T-cell (primary cell): ENCODE measurements around the gene ATP1B1. TPM values are rescaled to one million over a fixed set of nuclear protein-coding genes. Genes with fewer than 3 reads are reported as not detected.
"Not testable (repeated sequence)": the region's sequence is repeated elsewhere in the genome, so short reads cannot be mapped to it uniquely, and the experiment has no call there.

Experiments
- ATAC-seq, 4 experiments: fragments of 200-7000 bp in 3 of 4; fragments of 150-1000 bp in 1 of 4; cut with Tn5 transposase; replicated peaks in 1 of 4; 1 replicate in 3 of 4; 2 replicates in 1 of 4; pipeline ENCODE4 v1.10.0; 2021; ENCODE audit warnings: moderate library complexity in 3 of 4, mild to moderate bottlenecking in 2 of 4, moderate number of reproducible peaks in 1 of 4
- CTCF ChIA-PET, 2 donors: fragments of 300-600 bp; sonication (Branson Sonifier 250); formaldehyde crosslinking; loops; one replicate each; lab custom pipeline; 2022; ENCODE audit warnings: antibody characterized with exemption in 2 of 2; lab: Charles Lee
- POLR2A ChIA-PET, 2 donors: fragments of 300-600 bp; sonication (Branson Sonifier 250); formaldehyde crosslinking; loops; one replicate each; lab custom pipeline; 2022; ENCODE audit warnings: antibody characterized with exemption in 2 of 2; lab: Charles Lee
- DNase-seq, 35 experiments: peaks; one replicate each; pipeline versions ENCODE4 v3.0.0 to v3.0.0-alpha.2; 2013 to 2023
- H3K27ac ChIP-seq: one replicate; pipeline ENCODE4 v1.5.1; 2013; ENCODE audit warnings: low read length
- H3K27me3 ChIP-seq, 2 experiments: replicated peaks in 1 of 2; 1 replicate in 1 of 2; 2 replicates in 1 of 2; pipeline versions ENCODE4 v1.6.1 to v1.7.0; 2013; ENCODE audit warnings: low read length in 1 of 2, mixed read lengths in 1 of 2; ENCODE audit not compliant: control insufficient read depth in 2 of 2, insufficient read depth in 2 of 2; ENCODE audit errors: extremely low read depth in 1 of 2
- H3K36me3 ChIP-seq, 2 donors: 1 replicate in 1 of 2; 2 replicates in 1 of 2; pipeline versions ENCODE4 v1.6.1 to v1.7.0; 2013; ENCODE audit warnings: low read length in 1 of 2; ENCODE audit not compliant: control insufficient read depth in 2 of 2, insufficient read depth in 1 of 2; ENCODE audit errors: extremely low read depth in 1 of 2
- H3K4me1 ChIP-seq, 2 experiments: 1 replicate in 1 of 2; 2 replicates in 1 of 2; pipeline versions ENCODE4 v1.6.1 to v1.7.0; 2013; ENCODE audit warnings: low read length in 2 of 2, mixed read lengths in 1 of 2; ENCODE audit not compliant: insufficient read depth in 2 of 2, control insufficient read depth in 1 of 2; ENCODE audit errors: extremely low read depth in 1 of 2
- H3K4me3 ChIP-seq, 2 donors: 1 replicate in 1 of 2; 2 replicates in 1 of 2; pipeline versions ENCODE4 v1.5.1 to v1.7.0; 2013; ENCODE audit warnings: mild to moderate bottlenecking in 2 of 2, low read length in 1 of 2, moderate library complexity in 1 of 2; ENCODE audit not compliant: control insufficient read depth in 1 of 2; ENCODE audit errors: extremely low read depth in 1 of 2
- H3K9me3 ChIP-seq: 2 replicates; pipeline ENCODE4 v1.7.0; 2013
- H3K27ac Mint-ChIP-seq, 2 donors: one replicate each; pipeline ENCODE4 v1.8.0; 2020 to 2021; ENCODE audit warnings: mild to moderate bottlenecking in 2 of 2, mixed read lengths in 2 of 2
- H3K27me3 Mint-ChIP-seq, 2 donors: one replicate each; pipeline ENCODE4 v1.8.0; 2021 to 2022; ENCODE audit warnings: mixed read lengths in 2 of 2
- H3K36me3 Mint-ChIP-seq: one replicate; pipeline ENCODE4 v1.8.0; 2021; ENCODE audit warnings: mixed read lengths
- H3K4me1 Mint-ChIP-seq, 3 donors: one replicate each; pipeline ENCODE4 v1.8.0; 2020 to 2022; ENCODE audit warnings: mixed read lengths in 3 of 3, mild to moderate bottlenecking in 1 of 3
- H3K4me3 Mint-ChIP-seq, 3 donors: one replicate each; pipeline ENCODE4 v1.8.0; 2020 to 2022; ENCODE audit warnings: mild to moderate bottlenecking in 3 of 3, mixed read lengths in 3 of 3, moderate library complexity in 3 of 3
- H3K9me3 Mint-ChIP-seq, 3 donors: one replicate each; pipeline ENCODE4 v1.8.0; 2020 to 2022; ENCODE audit warnings: mixed read lengths in 3 of 3
- WGBS: methylation state at CpG from one replicate; pipeline ENCODE4 v1.1.5; 2013; ENCODE audit warnings: missing lambda C conversion rate; ENCODE audit not compliant: insufficient coverage; 5-methylcytosine and 5-hydroxymethylcytosine counted together
- total RNA-seq, 35 experiments: library from RNA in 6 of 35; stranded (reverse) in 6 of 35; fragments of 120-200 nt in 1 of 35; gene quantifications; one replicate each; pipeline versions ENCODE4 v1.2.1 to v1.2.4 and lab custom pipeline; 2013 to 2026

ATP1B1 gene
- total RNA-seq, 5 donors from 2014 or later (not counting 1 experiment from before 2014, with no cell fraction given) = 2.5 to 6.1 (median 3.9) TPM

DNA sequence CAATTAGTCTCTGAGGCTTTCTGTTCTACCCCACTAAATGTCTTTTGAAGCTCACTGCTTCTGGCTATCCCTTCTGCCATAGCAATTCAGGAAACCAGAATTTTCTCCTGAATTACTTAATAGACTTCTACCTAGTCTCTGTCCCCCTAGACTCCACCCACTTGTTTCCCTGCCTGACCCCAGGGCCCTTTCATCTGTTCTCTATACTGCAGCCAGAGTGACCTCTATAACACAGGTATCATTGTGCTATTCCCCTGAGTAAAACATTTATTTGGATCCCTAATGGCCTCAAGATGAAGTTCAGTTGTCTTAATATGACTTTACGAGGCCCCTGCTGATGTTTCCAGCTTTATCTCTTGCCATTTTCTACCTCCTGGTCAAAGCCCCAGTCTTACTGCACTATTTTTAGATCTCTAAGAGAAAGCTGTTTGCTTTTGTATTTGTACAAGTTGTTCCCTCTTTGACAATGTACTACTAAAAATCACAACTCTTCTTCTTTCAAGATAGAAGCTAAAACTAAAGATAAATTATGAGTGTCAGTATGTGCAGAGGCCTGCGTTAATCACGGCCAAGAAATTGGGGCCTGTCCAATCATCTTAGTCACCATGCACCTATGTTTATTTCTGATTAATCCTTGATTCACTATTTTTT lies 54.5 kb downstream of the ATP1B1 start:
- H3K27ac ChIP-seq = no peak overlapping the region
- ChIA-PET CTCF (no interaction called here), POLR2A (no interaction called here)
- no peaks in the 10 kb centered on the region for H3K9me3 Mint-ChIP-seq
- H3K9me3 ChIP-seq = no peaks in the 10 kb centered on the region
- no peaks in the 10 kb centered on the region for H3K36me3 ChIP-seq
- H3K27me3 ChIP-seq = no peaks in the 10 kb centered on the region
- H3K27ac Mint-ChIP-seq = no peak overlapping the region
- 100% methylated on average over 1 of the region's 3 CpGs for WGBS
- no peaks in the 10 kb centered on the region for H3K27me3 Mint-ChIP-seq
- DNase-seq (no peak), ATAC-seq (no peak)
- H3K4me1 Mint-ChIP-seq = no peaks in the 10 kb centered on the region
- H3K4me1 ChIP-seq = no peaks in the 10 kb centered on the region
- H3K4me3 Mint-ChIP-seq = no peak overlapping the region
- H3K36me3 Mint-ChIP-seq = peaks cover 17% of the 10 kb centered on the region
- no peak overlapping the region for H3K4me3 ChIP-seq

- H3K4me1 Mint-ChIP-seq = no peaks in the 10 kb centered on the region
These were observed 55.2 kb downstream of the ATP1B1 start for GRCh38 chr1:169161496-169162194.

GRCh38 chr1:169163059-169163458 lies 56.6 kb downstream of the ATP1B1 start:
- Mint-ChIP-seq H3K4me1 (no peaks in the 10 kb centered on the region), H3K4me3 (no peak overlapping the region), H3K27ac (no peak overlapping the region), H3K9me3 (no peaks in the 10 kb centered on the region), H3K27me3 (no peaks in the 10 kb centered on the region), H3K36me3 (peaks cover 23% of the 10 kb centered on the region)
- Histone ChIP-seq H3K4me1 (no peaks in the 10 kb centered on the region), H3K27ac (no peak overlapping the region), H3K4me3 (no peak overlapping the region), H3K36me3 (no peaks in the 10 kb centered on the region), H3K9me3 (no peaks in the 10 kb centered on the region), H3K27me3 (no peaks in the 10 kb centered on the region)
- ATAC-seq (no peak), DNase-seq (no peak)
- no CpG with 5 or more reads among the region's 5 CpGs for WGBS
- ChIA-PET CTCF (no interaction called here), POLR2A (no interaction called here)

More at GRCh38 chr1:169161496-169162194, 55.2 kb downstream of the ATP1B1 start:
- Histone ChIP-seq H3K4me1 (no peaks in the 10 kb centered on the region), H3K9me3 (no peaks in the 10 kb centered on the region), H3K27ac (no peak overlapping the region), H3K27me3 (no peaks in the 10 kb centered on the region), H3K36me3 (no peaks in the 10 kb centered on the region), H3K4me3 (no peak overlapping the region)
- Mint-ChIP-seq H3K4me3 (no peak overlapping the region), H3K27me3 (no peaks in the 10 kb centered on the region), H3K36me3 (peaks cover 17% of the 10 kb centered on the region), H3K27ac (no peak overlapping the region), H3K9me3 (no peaks in the 10 kb centered on the region)
- CTCF ChIA-PET = no interaction called here
- ATAC-seq (no peak), DNase-seq (no peak)
- POLR2A ChIA-PET = no interaction called here
- 100% methylated on average over 1 of the region's 4 CpGs for WGBS

DNA sequence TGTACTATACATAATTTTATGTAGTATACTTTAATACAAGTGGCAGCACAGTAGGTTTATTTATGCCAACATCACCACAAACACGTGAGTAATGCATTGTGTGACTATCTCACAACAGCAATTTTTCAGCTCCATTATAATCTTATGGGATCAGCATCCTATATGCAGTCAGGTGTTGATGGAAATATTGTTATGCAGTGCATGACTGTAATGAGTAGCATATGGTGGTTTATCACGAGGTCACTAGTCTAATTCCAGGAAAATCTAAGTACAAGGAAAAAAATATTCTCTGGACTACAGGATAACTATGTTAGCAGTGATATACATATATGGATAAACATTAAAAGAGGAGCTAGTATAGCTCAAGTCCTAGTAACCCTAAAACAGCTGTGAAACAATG lies 69.0 kb downstream of the ATP1B1 start:
- no peaks in the 10 kb centered on the region for H3K27me3 ChIP-seq
- no peak overlapping the region for H3K27ac ChIP-seq
- ChIA-PET CTCF (no interaction called here), POLR2A (no interaction called here)
- no peaks in the 10 kb centered on the region for H3K9me3 ChIP-seq
- H3K4me1 Mint-ChIP-seq = no peaks in the 10 kb centered on the region
- H3K4me3 Mint-ChIP-seq = no peak overlapping the region
- no peak for DNase-seq
- H3K27me3 Mint-ChIP-seq = no peaks in the 10 kb centered on the region
- H3K4me1 ChIP-seq = no peaks in the 10 kb centered on the region
- H3K27ac Mint-ChIP-seq = no peak overlapping the region
- peaks cover 0 to 5% (median 5%) of the 10 kb centered on the region in 3 donors for H3K9me3 Mint-ChIP-seq
- peaks cover 9% of the 10 kb centered on the region for H3K36me3 Mint-ChIP-seq
- no peak for ATAC-seq
- no peak overlapping the region for H3K4me3 ChIP-seq
- H3K36me3 ChIP-seq = no peaks in the 10 kb centered on the region
- WGBS = no CpG with 5 or more reads among the region's 2 CpGs

DNA sequence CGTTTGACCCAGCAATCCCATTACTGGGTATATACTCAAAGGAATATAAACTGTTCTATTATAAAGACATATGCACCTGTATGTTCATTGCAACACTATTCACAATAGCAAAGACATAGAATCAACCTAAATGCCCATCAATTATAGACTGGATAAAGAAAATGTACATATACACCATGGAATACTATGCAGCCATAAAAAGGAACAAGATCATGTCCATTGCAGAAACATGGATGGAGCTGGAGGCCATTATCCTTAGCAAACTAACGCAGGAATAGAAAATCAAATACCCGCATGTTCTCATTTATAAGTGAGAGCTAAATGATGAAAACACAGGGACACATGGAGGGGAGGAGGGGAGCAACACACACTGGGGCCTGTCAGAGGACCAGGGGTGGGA lies 72.9 kb downstream of the ATP1B1 start:
- H3K27me3 Mint-ChIP-seq, H3K4me1 ChIP-seq, H3K4me3 ChIP-seq, CTCF ChIA-PET, ATAC-seq, H3K9me3 Mint-ChIP-seq, H3K4me3 Mint-ChIP-seq, H3K4me1 Mint-ChIP-seq, H3K27ac ChIP-seq, H3K36me3 ChIP-seq, DNase-seq, H3K9me3 ChIP-seq, H3K27me3 ChIP-seq, H3K27ac Mint-ChIP-seq: not testable (repeated sequence)
- WGBS = 100% methylated on average over 2 of the region's 3 CpGs
- H3K36me3 Mint-ChIP-seq = peaks cover 12% of the 10 kb centered on the region
- POLR2A ChIA-PET = interaction anchor here in 1 of 2 donors (0.7 kb wide), 1 partner anchor 53 kb away, joined by 3 read pairs; no protein-coding TSS in a partner anchor

GRCh38 chr1:169180174-169180573 lies 73.7 kb downstream of the ATP1B1 start:
- ChIA-PET CTCF (no interaction called here), POLR2A (no interaction called here)
- Mint-ChIP-seq H3K27me3 (no peaks in the 10 kb centered on the region), H3K27ac (no peak overlapping the region), H3K9me3 (peaks cover 0 to 5% (median 5%) of the 10 kb centered on the region in 3 donors), H3K4me1 (no peaks in the 10 kb centered on the region), H3K4me3 (no peak overlapping the region), H3K36me3 (peaks cover 12% of the 10 kb centered on the region)
- H3K4me3 ChIP-seq = no peak overlapping the region
- H3K4me1 ChIP-seq = no peaks in the 10 kb centered on the region
- no peaks in the 10 kb centered on the region for H3K9me3 ChIP-seq
- DNase-seq (no peak), ATAC-seq (no peak)
- no peaks in the 10 kb centered on the region for H3K27me3 ChIP-seq
- WGBS = 100% methylated on average over 1 of the region's 3 CpGs
- no peaks in the 10 kb centered on the region for H3K36me3 ChIP-seq
- no peak overlapping the region for H3K27ac ChIP-seq
